Spinal cord (tissue), 10 donors: ENCODE results near the gene ADM5. TPM values are rescaled to one million over a fixed set of nuclear protein-coding genes. Genes with fewer than 3 reads are reported as not detected.

Experiments
- DNase-seq, 6 donors: peaks; one replicate each; pipeline versions ENCODE4 v3.0.0 to v3.0.0-alpha.2; 2013 to 2015; ENCODE audit warnings: low spot score in 6 of 6, low read depth in 4 of 6
- H3K27ac ChIP-seq: one replicate; pipeline ENCODE4 v1.5.1; 2013; ENCODE audit warnings: low read depth, low read length, control low read depth
- H3K27me3 ChIP-seq: one replicate; pipeline ENCODE4 v1.6.1; 2013; ENCODE audit warnings: low read length; ENCODE audit not compliant: control insufficient read depth, insufficient read depth
- H3K36me3 ChIP-seq: one replicate; pipeline ENCODE4 v1.6.1; 2013; ENCODE audit warnings: low read length; ENCODE audit not compliant: control insufficient read depth, insufficient read depth
- H3K4me1 ChIP-seq: one replicate; pipeline ENCODE4 v1.6.1; 2013; ENCODE audit warnings: low read length; ENCODE audit not compliant: control insufficient read depth, insufficient read depth
- H3K4me3 ChIP-seq: one replicate; pipeline ENCODE4 v1.5.1; 2013; ENCODE audit warnings: low read depth, low read length, control low read depth
- H3K9me3 ChIP-seq: one replicate; pipeline ENCODE4 v1.6.1; 2013; ENCODE audit warnings: low read length; ENCODE audit not compliant: control insufficient read depth, insufficient read depth
- WGBS: methylation state at CpG from one replicate; pipeline ENCODE4 v1.1.5; 2013; ENCODE audit warnings: missing lambda C conversion rate; ENCODE audit not compliant: insufficient coverage; 5-methylcytosine and 5-hydroxymethylcytosine counted together
- polyA plus RNA-seq, 2 donors: library from polyadenylated mRNA; unstranded; fragments of 120-200 nt; gene quantifications; one replicate each; pipeline ENCODE4 v1.2.1, GENCODE V29; 2013; ENCODE audit not compliant: insufficient read length in 2 of 2
- total RNA-seq, 2 donors: library from RNA; depleted of rRNA in 1 of 2; stranded (reverse); fragments of 120-200 nt in 1 of 2; fragments of >200 nt in 1 of 2; gene quantifications; one replicate each; pipeline versions ENCODE4 v1.2.3 to v1.2.4, GENCODE V29; 2013 to 2014
- donor health status: healthy.

The ADM5 gene
- total and polyA plus RNA-seq, 4 donors: 0.69 to 3.3 (median 2.0) TPM

GRCh38 chr19:49658139-49658517, 31.3 kb upstream of the ADM5 start:
- Histone ChIP-seq H3K27ac (no peak overlapping the region), H3K27me3 (no peaks in the 10 kb centered on the region), H3K36me3 (peaks cover 100% of the 10 kb centered on the region), H3K9me3 (no peaks in the 10 kb centered on the region), H3K4me3 (no peak overlapping the region), H3K4me1 (no peaks in the 10 kb centered on the region)
- whole genome bisulfite sequencing: 95% methylated on average over 11 of the region's 15 CpGs
- DNase-seq: no peak

GRCh38 chr19:49658566-49659442, 30.6 kb upstream of the ADM5 start:
- DNase-seq: no peak
- Histone ChIP-seq H3K4me1 (peaks cover 5% of the 10 kb centered on the region), H3K27me3 (no peaks in the 10 kb centered on the region), H3K4me3 (no peak overlapping the region), H3K36me3 (peaks cover 94% of the 10 kb centered on the region), H3K27ac (no peak overlapping the region), H3K9me3 (no peaks in the 10 kb centered on the region)
- WGBS: 96% methylated on average over 10 of the region's 12 CpGs

DNA sequence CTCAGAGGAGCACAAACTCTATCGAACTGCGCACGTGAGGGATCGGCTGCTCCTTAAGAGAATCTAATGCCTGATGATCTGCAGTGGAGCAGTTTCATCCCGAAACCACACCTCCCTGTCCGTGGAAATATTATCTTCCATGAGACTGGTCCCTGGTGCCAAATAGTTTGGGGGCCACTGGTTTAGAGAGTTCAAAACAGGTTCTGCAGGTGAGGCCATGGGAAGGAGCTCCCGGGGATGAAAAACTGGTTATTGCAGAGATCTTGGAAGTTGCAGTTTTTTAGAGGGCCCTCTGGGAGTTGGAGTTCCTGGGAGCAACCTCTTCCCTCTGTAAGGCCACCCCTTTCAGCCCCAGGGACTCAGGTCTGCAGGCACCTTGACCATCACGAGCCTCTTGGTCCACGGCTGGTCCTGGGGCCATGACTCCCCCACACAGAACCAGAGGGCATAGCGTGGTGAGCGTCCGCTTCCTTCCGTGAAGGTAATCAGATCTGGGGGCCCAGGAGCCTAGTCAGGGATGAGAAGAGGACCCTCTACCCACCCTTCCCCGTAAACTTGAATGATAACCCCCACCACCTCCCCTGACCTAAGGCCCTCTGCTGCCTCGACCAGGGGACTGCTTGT, 28.9 kb upstream of the ADM5 start:
- Histone ChIP-seq H3K4me3 (no peak overlapping the region), H3K4me1 (peaks cover 21% of the 10 kb centered on the region), H3K27ac (no peak overlapping the region), H3K36me3 (peaks cover 78% of the 10 kb centered on the region), H3K9me3 (no peaks in the 10 kb centered on the region), H3K27me3 (no peaks in the 10 kb centered on the region)
- WGBS: 85% methylated on average over 6 of the region's 15 CpGs
- no peak for DNase-seq

GRCh38 chr19:49662011-49662410, 27.4 kb upstream of the ADM5 start:
- WGBS: 94% methylated on average over 15 of the region's 16 CpGs
- Histone ChIP-seq H3K4me3 (no peak overlapping the region), H3K27me3 (no peaks in the 10 kb centered on the region), H3K4me1 (peaks cover 35% of the 10 kb centered on the region), H3K9me3 (no peaks in the 10 kb centered on the region), H3K27ac (no peak overlapping the region), H3K36me3 (peaks cover 62% of the 10 kb centered on the region)
- DNase-seq: no peak

GRCh38 chr19:49663224-49663623, 26.2 kb upstream of the ADM5 start:
- H3K27me3 ChIP-seq: no peaks in the 10 kb centered on the region
- no peak overlapping the region for H3K27ac ChIP-seq
- peaks cover 50% of the 10 kb centered on the region for H3K36me3 ChIP-seq
- no peak for DNase-seq
- no peak overlapping the region for H3K4me3 ChIP-seq
- no peaks in the 10 kb centered on the region for H3K9me3 ChIP-seq
- WGBS: 92% methylated on average over 10 of the region's 12 CpGs
- peaks cover 35% of the 10 kb centered on the region for H3K4me1 ChIP-seq

DNA sequence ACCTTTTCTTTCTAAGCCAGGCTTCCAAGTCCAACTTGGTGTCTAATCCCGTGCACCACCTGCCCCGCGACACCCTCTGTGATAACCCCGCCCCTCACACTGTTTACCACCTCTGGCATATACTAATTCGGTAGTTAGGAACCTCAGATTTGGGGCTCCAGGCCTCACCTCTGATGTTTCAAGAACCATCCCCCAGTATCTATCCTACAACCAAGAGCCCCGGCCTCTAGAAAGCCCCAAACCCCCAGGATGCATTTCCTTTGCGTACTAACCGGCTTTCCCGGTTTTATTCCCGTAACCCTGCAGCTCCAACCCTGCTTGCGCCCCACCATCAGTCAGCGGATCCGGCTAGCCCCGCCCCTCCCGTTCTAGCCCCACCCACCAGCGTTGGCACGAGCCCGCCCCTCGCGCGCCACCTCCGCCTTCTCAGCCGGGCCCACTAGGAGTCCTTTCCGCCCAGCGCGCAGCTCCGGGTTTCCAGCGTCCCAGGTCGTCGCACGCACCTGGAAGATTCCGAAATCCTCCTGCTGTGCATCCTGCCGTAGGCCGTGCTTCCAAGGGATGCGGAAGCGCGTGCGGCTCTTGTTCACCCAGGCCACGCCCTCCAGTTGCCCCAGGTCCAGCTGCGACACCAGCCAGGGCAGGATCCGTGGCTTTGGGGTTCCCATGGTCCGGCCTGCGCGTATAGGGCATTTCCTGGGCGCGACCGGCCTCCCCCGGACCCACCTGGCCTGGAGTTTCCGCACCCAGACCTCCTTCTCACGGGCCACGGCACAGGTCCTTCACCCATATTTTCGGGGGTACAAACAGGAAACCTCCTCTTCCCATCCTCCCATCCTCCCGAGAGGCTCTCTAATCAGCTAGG, 25.0 kb upstream of the ADM5 start:
- H3K4me3 ChIP-seq: peak overlapping the region; percentile 92
- peak in 4 of 6 donors; percentile 67 to 92 (median 82) for DNase-seq
- peaks cover 43% of the 10 kb centered on the region for H3K36me3 ChIP-seq
- H3K4me1 ChIP-seq: peaks cover 35% of the 10 kb centered on the region
- under 1% methylated on average over 53 of the region's 53 CpGs for WGBS
- H3K27ac ChIP-seq: peak overlapping the region; percentile 95
- H3K27me3 ChIP-seq: no peaks in the 10 kb centered on the region
- no peaks in the 10 kb centered on the region for H3K9me3 ChIP-seq

GRCh38 chr19:49665036-49665350, 24.4 kb upstream of the ADM5 start:
- H3K4me3 ChIP-seq: peak overlapping the region; percentile 92
- peaks cover 35% of the 10 kb centered on the region for H3K4me1 ChIP-seq
- H3K36me3 ChIP-seq: peaks cover 39% of the 10 kb centered on the region
- 0% methylated on average over 7 of the region's 7 CpGs for WGBS
- H3K27me3 ChIP-seq: no peaks in the 10 kb centered on the region
- H3K27ac ChIP-seq: peak overlapping the region; percentile 95
- no peak for DNase-seq
- H3K9me3 ChIP-seq: no peaks in the 10 kb centered on the region

- peak in 5 of 6 donors; percentile 88 to 98 (median 90) for DNase-seq
- WGBS: 0% methylated on average over 50 of the region's 50 CpGs
- H3K4me3 ChIP-seq: peak within 1 kb of the TSS; percentile 92
- H3K4me1 ChIP-seq: peaks cover 35% of the 10 kb centered on the region
- H3K27me3 ChIP-seq: no peaks in the 10 kb centered on the region
- H3K36me3 ChIP-seq: peaks cover 37% of the 10 kb centered on the region
- peak within 1 kb of the TSS; percentile 95 for H3K27ac ChIP-seq
- no peaks in the 10 kb centered on the region for H3K9me3 ChIP-seq
Measured at GRCh38 chr19:49665351-49666119, 23.9 kb upstream of the ADM5 start, which contains the start of the genes BCL2L12 and IRF3. Gene BCL2L12 (plus strand): TSS chr19:49665933. CDS start chr19:49666693, 760 bp downstream. Gene IRF3 (minus strand): TSS chr19:49665857. CDS start chr19:49664838, 1,019 bp downstream.

DNA sequence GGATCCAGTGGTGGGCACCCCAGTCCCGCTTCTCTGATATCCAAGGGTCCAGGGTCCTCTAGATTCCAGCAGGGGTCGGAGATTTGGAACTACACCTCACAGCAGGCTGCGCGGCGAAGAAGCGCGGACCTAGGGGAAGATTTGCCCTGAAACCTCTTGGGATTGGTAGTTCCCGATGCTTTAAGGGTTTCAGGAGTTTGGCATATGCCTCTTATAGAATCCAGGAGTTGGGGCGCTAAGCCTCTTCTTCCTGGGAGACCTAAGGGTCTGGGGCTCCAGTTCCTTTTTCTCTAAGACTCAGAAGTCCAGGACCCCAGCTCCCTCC, 23.3 kb upstream of the ADM5 start:
- 2% methylated on average over 9 of the region's 9 CpGs for WGBS
- peaks cover 32% of the 10 kb centered on the region for H3K36me3 ChIP-seq
- no peaks in the 10 kb centered on the region for H3K9me3 ChIP-seq
- no peak for DNase-seq
- peaks cover 35% of the 10 kb centered on the region for H3K4me1 ChIP-seq
- H3K27me3 ChIP-seq: no peaks in the 10 kb centered on the region
- H3K27ac ChIP-seq: peak overlapping the region; percentile 71
- peak overlapping the region; percentile 92 for H3K4me3 ChIP-seq
